HG03575 (cell line): Measurements from ENCODE around the gene TUNAR.

Experiments
- ATAC-seq: cut with Tn5 transposase; IDR thresholded peaks from one replicate; pipeline ENCODE4 v1.9.1; 2021; ENCODE audit not compliant: unreplicated experiment, insufficient number of reproducible peaks, low FRiP score; ENCODE audit errors: extremely low read depth

Gene TUNAR

DNA sequence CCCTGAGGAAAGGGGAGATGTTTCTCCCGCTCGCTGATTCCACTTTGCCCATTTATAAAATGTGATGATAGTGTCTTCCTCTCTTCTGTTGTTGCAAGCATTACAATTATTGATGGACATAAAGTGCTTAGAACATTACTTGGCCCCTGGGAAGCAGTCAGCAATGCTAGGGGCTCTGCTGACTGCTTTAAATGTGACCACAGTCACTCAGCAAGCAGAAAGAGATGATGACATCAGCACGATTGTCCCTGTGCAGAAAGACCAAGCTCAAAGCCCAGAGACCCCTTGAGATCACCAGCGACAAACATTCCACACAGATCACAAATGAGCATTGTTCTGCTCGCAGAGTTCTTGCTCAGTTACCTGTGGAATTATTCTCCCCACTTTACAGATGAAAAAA is 26.5 kb downstream of the TUNAR start:
- ATAC-seq: no peak

DNA sequence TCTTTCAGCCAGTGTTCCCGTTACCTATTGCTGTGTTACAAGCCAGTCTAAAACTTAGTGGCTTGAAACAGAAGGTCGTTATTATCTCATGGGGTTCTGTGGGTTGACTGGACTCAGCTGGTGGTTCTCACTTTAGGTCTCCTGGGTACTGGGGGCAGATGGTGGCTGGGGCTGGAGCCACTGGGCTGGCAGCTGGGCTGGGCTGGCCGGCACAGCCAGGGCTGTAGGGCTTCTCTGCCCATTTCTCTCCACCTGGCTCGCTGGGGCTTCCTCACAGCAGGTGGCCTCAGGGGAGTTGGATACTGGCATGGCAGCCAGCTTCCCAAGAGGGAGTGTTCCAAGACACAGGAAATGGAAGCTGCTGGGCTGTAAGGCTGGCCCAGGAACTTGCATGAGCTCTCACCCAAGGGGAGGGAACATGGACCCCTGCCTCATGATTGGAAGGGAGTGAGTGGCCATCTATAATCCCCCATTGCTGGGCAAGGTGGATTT is 27.0 kb downstream of the TUNAR start:
- ATAC-seq: no peak

GRCh38 chr14:95906591-95906990 is 30.0 kb downstream of the TUNAR start:
- ATAC-seq: no peak

GRCh38 chr14:95910628-95911027 is 34.0 kb downstream of the TUNAR start:
- no peak for ATAC-seq

DNA sequence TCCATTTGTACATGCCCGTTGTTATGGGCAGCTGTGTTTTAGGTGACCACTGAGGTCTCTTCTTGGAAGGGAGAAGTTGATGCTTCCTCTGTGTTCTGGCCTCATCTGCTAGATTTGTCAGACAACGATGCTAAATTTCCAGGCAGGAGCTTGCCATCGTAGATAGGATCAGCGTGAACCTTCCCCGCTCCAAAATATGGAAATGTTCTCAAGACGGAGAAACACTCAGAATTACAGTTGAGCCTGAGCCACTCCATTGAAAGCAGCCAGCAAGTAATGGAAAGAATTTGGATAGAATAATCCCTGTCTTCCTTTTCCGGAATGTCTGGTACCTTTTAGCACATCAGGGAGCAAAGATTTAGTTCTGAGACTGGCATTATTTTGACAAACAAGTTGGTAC is 34.8 kb downstream of the TUNAR start:
- no peak for ATAC-seq

- no peak for ATAC-seq
Measured at GRCh38 chr14:95915330-95915729, 38.7 kb downstream of the TUNAR start.

DNA sequence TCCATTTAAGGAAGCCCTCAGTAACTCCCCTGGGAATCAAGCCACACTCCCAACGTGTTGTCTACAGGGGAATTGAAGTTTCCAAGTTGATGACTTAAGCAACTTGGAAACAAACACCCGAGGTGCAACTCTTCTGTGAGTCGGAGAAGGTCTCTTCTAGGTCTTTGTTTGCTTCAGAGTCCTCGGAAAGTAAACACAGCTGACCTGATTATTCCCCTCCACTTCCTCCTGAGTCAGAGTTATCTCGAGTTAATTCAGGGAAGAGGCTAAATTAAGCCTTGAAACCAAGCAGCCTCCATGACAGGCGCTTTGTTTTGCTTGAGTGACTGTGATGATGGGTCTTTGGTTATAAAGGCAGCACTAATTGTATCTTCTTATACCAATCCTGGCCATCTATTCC is 41.8 kb downstream of the TUNAR start:
- no peak for ATAC-seq

DNA sequence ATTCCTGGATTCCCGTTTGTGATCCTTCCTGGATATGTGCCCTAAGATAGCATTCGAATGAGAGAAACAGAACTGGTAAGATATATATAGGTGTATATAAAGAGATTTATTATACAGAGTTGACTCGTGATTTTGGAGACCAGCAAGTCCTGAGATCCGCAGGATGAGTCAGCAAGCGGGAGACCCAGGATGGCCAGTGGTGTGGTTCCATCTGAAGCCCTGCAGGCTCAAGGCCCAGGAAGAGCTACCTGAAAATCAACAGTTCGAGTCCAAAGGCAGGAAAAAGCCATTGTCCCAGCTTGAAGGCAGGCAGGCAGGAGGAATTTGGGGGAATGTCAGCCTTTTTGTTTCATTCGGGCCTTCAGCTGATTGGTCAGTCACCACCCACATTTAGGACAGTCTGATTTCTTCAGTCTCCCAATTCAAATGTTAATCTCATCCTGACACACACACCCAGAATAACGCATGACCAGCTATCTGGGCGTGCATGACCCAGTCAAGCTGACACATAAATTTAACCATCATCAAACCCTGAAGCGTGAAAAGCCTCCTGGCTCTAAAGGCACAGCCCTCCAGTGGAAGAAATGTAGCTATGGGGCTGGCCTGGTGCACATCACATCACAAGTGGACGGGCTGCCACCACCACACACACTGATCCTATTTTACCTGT is 44.3 kb downstream of the TUNAR start:
- ATAC-seq: no peak

GRCh38 chr14:95922080-95922479 is 45.4 kb downstream of the TUNAR start:
- no peak for ATAC-seq

DNA sequence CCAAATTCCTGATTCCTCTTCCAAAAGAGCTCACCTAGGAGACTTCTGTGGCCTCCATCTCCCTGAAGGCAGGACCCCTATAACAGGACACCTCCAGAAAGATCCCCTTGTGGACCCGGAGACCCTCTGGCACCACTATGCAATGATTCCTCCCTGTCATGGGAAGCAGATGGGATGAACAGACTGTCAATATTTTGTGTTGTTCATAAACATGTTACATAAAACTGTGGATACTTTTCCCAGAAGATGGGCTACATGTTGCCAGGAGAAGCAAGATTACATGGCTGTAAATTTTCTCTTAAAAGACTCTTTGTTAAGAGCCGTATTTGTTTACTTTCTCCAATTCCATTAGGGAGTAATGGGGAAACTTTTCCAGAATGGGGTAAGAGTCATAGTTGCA is 52.1 kb downstream of the TUNAR start:
- ATAC-seq: no peak

- no peak for ATAC-seq
Measured at GRCh38 chr14:95931384-95931783, 54.8 kb downstream of the TUNAR start.

DNA sequence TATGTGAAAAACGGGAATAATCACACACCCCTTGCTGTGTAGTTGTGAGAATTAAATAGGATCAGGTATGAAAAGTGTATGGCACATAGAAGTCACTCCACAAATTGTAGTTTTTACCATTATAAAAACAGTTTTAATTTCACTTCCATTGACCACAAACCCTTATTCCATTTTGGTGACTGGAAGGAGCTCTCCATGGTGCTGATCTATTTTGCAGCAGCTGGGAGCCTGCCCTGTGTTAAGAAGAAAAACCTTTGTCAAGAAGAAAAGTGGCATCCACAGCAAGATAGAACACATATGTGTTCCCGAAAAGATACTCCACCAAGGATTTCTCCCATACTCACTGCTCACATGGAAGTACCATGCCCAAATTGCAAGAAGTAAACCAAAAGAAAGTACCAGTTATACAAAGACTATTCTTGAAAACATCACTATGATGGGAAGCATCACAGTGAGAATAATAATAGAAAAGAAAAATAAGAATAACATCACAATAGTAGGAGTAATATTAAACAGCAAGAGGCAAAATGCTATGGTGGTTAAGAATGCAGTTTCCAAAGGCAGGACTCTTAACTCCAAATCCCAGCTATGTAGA is 58.7 kb downstream of the TUNAR start:
- no peak for ATAC-seq

DNA sequence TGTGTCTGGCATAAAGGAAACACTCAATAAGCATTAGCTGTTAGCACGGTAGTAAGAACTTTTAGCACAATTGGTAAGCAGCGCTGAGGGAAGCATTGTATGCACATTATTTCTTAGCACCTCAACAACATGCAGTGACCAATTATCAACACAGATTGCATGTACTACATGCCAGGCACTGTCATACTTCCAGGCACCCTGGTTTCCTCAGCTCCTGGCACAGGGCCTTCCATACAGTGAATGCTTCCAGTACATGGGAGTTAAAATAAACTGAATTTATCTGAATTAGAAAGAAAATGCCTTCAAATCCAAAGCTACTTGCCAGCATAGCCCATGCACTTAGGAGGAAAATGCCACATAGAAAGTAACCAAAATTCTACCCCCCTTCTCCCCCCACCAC is 59.4 kb downstream of the TUNAR start:
- ATAC-seq: no peak

GRCh38 chr14:95939335-95939734 is 62.7 kb downstream of the TUNAR start:
- ATAC-seq: no peak

- ATAC-seq: no peak
Measured at GRCh38 chr14:95941897-95942296, 65.3 kb downstream of the TUNAR start.

DNA sequence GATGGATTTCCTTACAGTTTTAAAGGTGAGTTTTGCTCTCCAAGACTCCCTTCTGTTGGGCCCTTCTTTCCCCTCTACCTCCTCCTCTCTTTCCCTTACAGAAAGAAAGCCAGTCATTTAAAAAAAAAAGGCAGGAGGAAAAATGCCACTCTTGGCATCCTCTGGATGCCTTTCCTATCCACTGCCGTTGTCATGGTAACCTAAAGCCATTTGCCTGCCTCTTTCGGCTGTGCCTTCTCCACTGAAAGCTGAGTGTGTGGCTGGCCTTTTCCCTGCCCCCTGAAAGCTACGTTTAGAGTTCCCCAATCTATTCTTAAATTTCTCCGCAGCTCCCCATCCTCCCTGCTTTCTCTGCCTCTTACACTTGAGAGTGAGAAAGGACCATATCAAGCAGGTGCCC is 67.1 kb downstream of the TUNAR start:
- ATAC-seq: no peak

DNA sequence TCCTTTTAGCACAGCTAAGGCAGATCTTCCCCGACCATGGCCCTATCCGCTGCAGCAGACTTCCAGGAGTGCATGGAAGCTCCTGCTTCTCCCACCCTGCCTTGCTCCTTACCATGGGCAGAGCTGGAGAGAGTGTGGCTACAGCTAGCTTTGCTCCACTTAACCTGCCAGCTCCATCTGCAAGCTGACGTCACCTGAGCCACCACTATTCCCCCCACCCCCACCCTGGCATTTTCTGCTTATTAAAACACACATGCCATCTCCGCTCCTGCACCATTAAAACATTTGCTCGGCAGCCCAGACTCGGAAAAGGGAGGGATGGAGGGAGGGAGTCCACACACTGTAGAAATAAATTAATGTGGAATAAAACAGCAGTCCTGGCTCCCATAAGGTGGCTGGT is 67.8 kb downstream of the TUNAR start:
- no peak for ATAC-seq

- ATAC-seq: no peak
Measured at GRCh38 chr14:95946867-95947266, 70.2 kb downstream of the TUNAR start.

GRCh38 chr14:95948558-95948981 is 71.9 kb downstream of the TUNAR start:
- no peak for ATAC-seq

DNA sequence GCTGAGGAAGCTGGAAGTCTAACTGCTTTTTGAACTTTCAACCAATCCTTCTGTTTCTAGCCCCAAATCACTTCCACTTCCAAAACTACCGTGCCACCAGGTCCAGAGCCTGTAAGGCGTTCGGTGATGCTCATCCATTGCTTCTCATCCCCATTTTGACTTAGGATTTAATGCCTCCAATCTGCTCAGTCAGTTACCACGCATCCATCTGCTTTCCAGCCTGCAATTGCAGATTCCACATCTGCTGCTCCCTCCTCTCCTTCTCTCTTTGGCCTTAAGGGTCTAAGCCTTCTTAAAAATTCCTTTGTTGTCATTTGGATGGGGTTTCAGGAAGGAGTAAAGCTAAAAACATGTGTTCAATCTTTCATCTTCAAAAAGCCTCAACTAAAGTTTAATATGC is 74.7 kb downstream of the TUNAR start:
- ATAC-seq: no peak
